B cell (primary cell): ENCODE results near the gene ONECUT3. TPM values are rescaled to one million over a fixed set of nuclear protein-coding genes. Genes with fewer than 3 reads are reported as not detected.

Experiments used
- ATAC-seq: fragments of 200-7000 bp; cut with Tn5 transposase; one replicate; pipeline ENCODE4 v1.10.0; 2021; ENCODE audit warnings: low read depth, mild to moderate bottlenecking, moderate number of reproducible peaks, moderate library complexity
- CTCF ChIA-PET: fragments of 350-600 bp; sonication (Branson Sonifier 250); formaldehyde crosslinking; loops from one replicate; lab custom pipeline; 2021; ENCODE audit warnings: antibody characterized with exemption, inconsistent platforms; lab: Charles Lee
- POLR2A ChIA-PET: fragments of 350-600 bp; sonication (Branson Sonifier 250); formaldehyde crosslinking; loops from one replicate; lab custom pipeline; 2021; ENCODE audit warnings: antibody characterized with exemption; lab: Charles Lee
- DNase-seq: peaks from one replicate; pipeline ENCODE4 v3.0.0; 2013
- H2AFZ ChIP-seq: 2 replicates; pipeline ENCODE4 v1.6.1; 2012; ENCODE audit warnings: mild to moderate bottlenecking, low read depth, low read length; ENCODE audit not compliant: insufficient read depth, poor library complexity, severe bottlenecking
- H3K27ac ChIP-seq, 2 donors: 1 replicate in 1 of 2; 2 replicates in 1 of 2; pipeline ENCODE4 v1.5.1; 2012 to 2013; ENCODE audit warnings: low read length in 2 of 2, mild to moderate bottlenecking in 2 of 2, moderate library complexity in 1 of 2
- H3K27me3 ChIP-seq, 4 experiments: fragments of 200-600 bp in 1 of 4; sonication (generic) in 1 of 4; replicated peaks in 1 of 4; 1 replicate in 2 of 4; 2 replicates in 2 of 4; pipeline versions ENCODE4 v1.6.1 to v1.7.0; 2013 to 2016; ENCODE audit warnings: low read length in 3 of 4, mild to moderate bottlenecking in 2 of 4, mixed read lengths in 1 of 4, moderate library complexity in 1 of 4; ENCODE audit not compliant: insufficient read depth in 4 of 4, control insufficient read depth in 3 of 4; ENCODE audit errors: control extremely low read depth in 1 of 4
- H3K36me3 ChIP-seq, 2 experiments: replicated peaks in 1 of 2; 1 replicate in 1 of 2; 2 replicates in 1 of 2; pipeline versions ENCODE4 v1.6.1 to v1.7.1; 2013; ENCODE audit warnings: low read length in 1 of 2; ENCODE audit not compliant: insufficient read depth in 2 of 2, control insufficient read depth in 1 of 2; ENCODE audit errors: control extremely low read depth in 1 of 2, extremely low read depth in 1 of 2
- H3K4me1 ChIP-seq, 2 donors: fragments of 200-600 bp in 1 of 2; sonication (generic) in 1 of 2; 1 replicate in 1 of 2; 2 replicates in 1 of 2; pipeline versions ENCODE4 v1.5.1 to v1.6.1; 2013 to 2017; ENCODE audit warnings: low read length in 2 of 2; ENCODE audit not compliant: control insufficient read depth in 2 of 2, insufficient read depth in 2 of 2
- H3K4me2 ChIP-seq: replicated peaks from 2 replicates; pipeline ENCODE3; 2012; ENCODE audit warnings: mild to moderate bottlenecking, low read depth, low read length; ENCODE audit not compliant: poor library complexity, severe bottlenecking
- H3K4me3 ChIP-seq, 5 experiments: fragments of 200-600 bp in 1 of 5; sonication (generic) in 1 of 5; 1 replicate in 3 of 5; 2 replicates in 2 of 5; pipeline versions ENCODE4 v1.5.1 to v1.7.0; 2011 to 2016; ENCODE audit warnings: low read length in 4 of 5, mild to moderate bottlenecking in 4 of 5, low read depth in 2 of 5, control low read depth in 1 of 5, moderate library complexity in 1 of 5; ENCODE audit not compliant: insufficient read depth in 1 of 5; ENCODE audit errors: control extremely low read depth in 1 of 5, extremely low read depth in 1 of 5
- H3K79me2 ChIP-seq: fragments of 200-600 bp; sonication (generic); one replicate; pipeline ENCODE4 v1.6.0; 2016; ENCODE audit warnings: low read length; ENCODE audit not compliant: control insufficient read depth, insufficient read depth
- H3K9ac ChIP-seq: fragments of 200-600 bp; sonication (generic); 2 replicates; pipeline ENCODE4 v1.6.1; 2017; ENCODE audit warnings: mild to moderate bottlenecking, low read length, moderate library complexity
- H3K9me3 ChIP-seq, 3 donors: one replicate each; pipeline versions ENCODE4 v1.6.1 to v1.7.1; 2013; ENCODE audit warnings: low read length in 2 of 3; ENCODE audit not compliant: control insufficient read depth in 2 of 3, insufficient read depth in 1 of 3; ENCODE audit errors: control extremely low read depth in 1 of 3
- H4K20me1 ChIP-seq: 2 replicates; pipeline ENCODE4 v1.6.0; 2012; ENCODE audit warnings: mild to moderate bottlenecking, low read length; ENCODE audit not compliant: insufficient read depth, control insufficient read depth, poor library complexity, severe bottlenecking
- H3K27ac Mint-ChIP-seq: one replicate; pipeline ENCODE4 v1.8.0; 2021; ENCODE audit warnings: mixed read lengths
- H3K27me3 Mint-ChIP-seq: one replicate; pipeline ENCODE4 v1.8.0; 2021; ENCODE audit warnings: mixed read lengths
- H3K4me1 Mint-ChIP-seq: one replicate; pipeline ENCODE4 v1.8.0; 2021; ENCODE audit warnings: mixed read lengths
- H3K4me3 Mint-ChIP-seq: one replicate; pipeline ENCODE4 v1.8.0; 2021; ENCODE audit warnings: mixed read lengths
- H3K9me3 Mint-ChIP-seq: one replicate; pipeline ENCODE4 v1.8.0; 2022; ENCODE audit warnings: mixed read lengths; ENCODE audit not compliant: insufficient read depth
- CTCF ChIP-seq: fragments of 200-600 bp; IDR thresholded peaks from one replicate; pipeline ENCODE4 v1.8.0; 2022; ENCODE audit warnings: antibody characterized with exemption, mild to moderate bottlenecking
- EZH2 ChIP-seq: IDR thresholded peaks from 2 replicates; pipeline ENCODE4 v1.6.1; 2012; ENCODE audit warnings: borderline replicate concordance, low read depth, mild to moderate bottlenecking, moderate library complexity, low read length; ENCODE audit not compliant: insufficient read depth, poor library complexity, severe bottlenecking
- WGBS: methylation state at CpG from one replicate; pipeline ENCODE4 v1.1.5; 2013; ENCODE audit warnings: missing lambda C conversion rate; ENCODE audit not compliant: insufficient coverage; 5-methylcytosine and 5-hydroxymethylcytosine counted together
- intact Hi-C: fragments of 100-400 bp; cut with micrococcal nuclease; formaldehyde crosslinking; loops from one replicate; pipeline ENCODE4 v1.10.0; 2022
- polyA plus RNA-seq: library from polyadenylated mRNA; depleted of rRNA; stranded (reverse); fragments of >200 nt; gene quantifications from 2 replicates; pipeline ENCODE4 v1.2.3, GENCODE V29; 2012
- total RNA-seq, 2 donors: library from RNA; stranded (reverse); fragments of 120-200 nt in 1 of 2; gene quantifications; 1 replicate in 1 of 2; 2 replicates in 1 of 2; pipeline versions ENCODE4 v1.2.3 to v1.2.4, GENCODE V29; 2013 to 2022

Gene ONECUT3
- total and polyA plus RNA-seq, 2 donors (not counting 1 experiment from before 2014, with no cell fraction given) = not detected

GRCh38 chr19:1728816-1729567, 24.3 kb upstream of the ONECUT3 start:
- CTCF ChIA-PET = interaction anchor here (0.9 kb wide), 1 partner anchor 97 kb away, joined by 4 read pairs; no protein-coding TSS in a partner anchor
- peaks cover 42% of the 10 kb centered on the region for H3K27me3 Mint-ChIP-seq
- Histone ChIP-seq H4K20me1 (no peaks in the 10 kb centered on the region), H3K27ac (no peak overlapping the region), H3K27me3 (peaks cover 0 to 51% (median 15%) of the 10 kb centered on the region in 4 experiments), H2AFZ (no peak overlapping the region), H3K4me1 (peaks cover 11 to 12% of the 10 kb centered on the region in 2 donors), H3K9me3 (peaks cover 0 to 23% (median 0%) of the 10 kb centered on the region in 3 donors), H3K9ac (no peak overlapping the region), H3K4me2 (no peak overlapping the region), H3K79me2 (no peaks in the 10 kb centered on the region), H3K36me3 (no peaks in the 10 kb centered on the region), H3K4me3 (no peak overlapping the region)
- TF ChIP-seq CTCF (no peak), EZH2 (no peak)
- no peak for ATAC-seq
- no peak overlapping the region for H3K27ac Mint-ChIP-seq
- 94% methylated on average over 33 of the region's 33 CpGs for WGBS
- H3K4me1 Mint-ChIP-seq = peaks cover 3% of the 10 kb centered on the region
- POLR2A ChIA-PET = no interaction called here
- DNase-seq = no peak
- no peaks in the 10 kb centered on the region for H3K9me3 Mint-ChIP-seq
- H3K4me3 Mint-ChIP-seq = no peak overlapping the region
- intact Hi-C loops = no loop called here

- no peak for ATAC-seq
- H3K4me1 ChIP-seq = peaks cover 11 to 12% of the 10 kb centered on the region in 2 donors
- no peak overlapping the region for H3K4me2 ChIP-seq
- WGBS = 87% methylated on average over 14 of the region's 19 CpGs
- no peak overlapping the region for H3K27ac ChIP-seq
- no peak overlapping the region for H3K9ac ChIP-seq
- TF ChIP-seq EZH2 (no peak), CTCF (no peak)
- no peak overlapping the region for H2AFZ ChIP-seq
- H3K27me3 ChIP-seq = peaks cover 0 to 56% (median 16%) of the 10 kb centered on the region in 4 experiments
- peaks cover 3% of the 10 kb centered on the region for H3K4me1 Mint-ChIP-seq
- H3K4me3 Mint-ChIP-seq = no peak overlapping the region
- peaks cover 0 to 27% (median 0%) of the 10 kb centered on the region in 3 donors for H3K9me3 ChIP-seq
- POLR2A ChIA-PET = no interaction called here
- no peaks in the 10 kb centered on the region for H3K79me2 ChIP-seq
- CTCF ChIA-PET = interaction anchor here (0.9 kb wide), 1 partner anchor 97 kb away, joined by 4 read pairs; no protein-coding TSS in a partner anchor
- H3K9me3 Mint-ChIP-seq = no peaks in the 10 kb centered on the region
- no peak overlapping the region for H3K4me3 ChIP-seq
- no peak for DNase-seq
- H3K27me3 Mint-ChIP-seq = peaks cover 45% of the 10 kb centered on the region
- H4K20me1 ChIP-seq = no peaks in the 10 kb centered on the region
- no peaks in the 10 kb centered on the region for H3K36me3 ChIP-seq
- H3K27ac Mint-ChIP-seq = no peak overlapping the region
- intact Hi-C loops = no loop called here
These were observed 23.8 kb upstream of the ONECUT3 start for GRCh38 chr19:1729568-1729925.
